AG04450 (cell line): Measurements from ENCODE around the gene CMTM1. TPM values are rescaled to one million over a fixed set of nuclear protein-coding genes. Genes with fewer than 3 reads are reported as not detected.
"Not testable (repeated sequence)": the region's sequence is repeated elsewhere in the genome, so short reads cannot be mapped to it uniquely, and the experiment has no call there.

ENCODE experiments used
- CTCF ChIA-PET: fragments of 300-600, 350-600 bp; formaldehyde crosslinking; extraction: SDS; loops from one replicate; lab custom pipeline; 2022; ENCODE audit warnings: antibody characterized with exemption, inconsistent platforms; lab: Charles Lee
- POLR2A ChIA-PET: fragments of 350-600 bp; formaldehyde crosslinking; extraction: SDS; loops from one replicate; lab custom pipeline; 2021; ENCODE audit warnings: antibody characterized with exemption, inconsistent platforms; lab: Yijun Ruan, JAX
- DNase-seq: peaks from one replicate; pipeline ENCODE4 v3.0.0-alpha.2; 2011; ENCODE audit warnings: low read depth, low spot score
- H3K27ac ChIP-seq: one replicate; pipeline ENCODE4 v1.5.1; 2012; ENCODE audit warnings: low read depth, low read length, control low read depth
- H3K27me3 ChIP-seq: one replicate; pipeline ENCODE4 v1.6.0; 2012; ENCODE audit warnings: low read length; ENCODE audit not compliant: control insufficient read depth, insufficient read depth
- H3K4me3 ChIP-seq: 2 replicates; pipeline ENCODE4 v1.5.1; 2011; ENCODE audit warnings: mild to moderate bottlenecking, low read depth, low read length, control low read depth
- H3K9me3 ChIP-seq: 2 replicates; pipeline ENCODE4 v1.5.1; 2012; ENCODE audit warnings: low read length; ENCODE audit not compliant: control insufficient read depth, insufficient read depth
- polyA plus RNA-seq: library from polyadenylated mRNA; depleted of rRNA; stranded (reverse); fragments of >200 nt; gene quantifications from 2 replicates; pipeline ENCODE4 v1.2.3, GENCODE V29; 2011
- TF ChIP-seq, protein P1 (sequence below): IDR thresholded peaks from 2 replicates; pipeline ENCODE4 v1.5.1; 2011; ENCODE audit warnings: low read depth, low read length, control low read depth, inconsistent platforms

The CMTM1 gene
- polyA plus RNA-seq, 1 experiment, result 1.6 TPM

DNA sequence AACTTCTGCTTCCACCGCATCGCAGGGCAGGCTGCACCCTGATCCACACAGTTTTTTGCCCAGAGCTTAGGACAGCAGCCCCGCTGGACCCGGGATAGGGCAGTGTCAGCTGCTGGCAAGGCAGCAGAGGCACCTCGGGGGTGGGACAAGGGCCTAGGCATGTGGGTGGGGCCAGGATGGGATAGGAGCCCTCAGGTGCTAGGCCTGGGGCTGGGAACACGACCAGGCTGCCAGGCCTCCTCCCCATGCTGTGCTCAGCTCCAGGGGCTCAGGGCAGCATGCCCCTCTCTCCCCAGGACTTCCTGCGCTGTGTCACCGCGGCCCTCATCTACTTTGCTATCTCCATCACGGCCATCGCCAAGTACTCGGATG is 42.9 kb downstream of the CMTM1 start:
- no peaks in the 10 kb centered on the region for H3K27me3 ChIP-seq
- CTCF ChIA-PET, result interaction anchor here (0.6 to 3.7 kb wide), 50 partner anchors 9 to 277 kb away, joined by 3 to 59 read pairs (median 5); partner anchors contain the start of genes CKLF, DYNC1LI2 and NAE1
- TF ChIP-seq, protein P1, sequence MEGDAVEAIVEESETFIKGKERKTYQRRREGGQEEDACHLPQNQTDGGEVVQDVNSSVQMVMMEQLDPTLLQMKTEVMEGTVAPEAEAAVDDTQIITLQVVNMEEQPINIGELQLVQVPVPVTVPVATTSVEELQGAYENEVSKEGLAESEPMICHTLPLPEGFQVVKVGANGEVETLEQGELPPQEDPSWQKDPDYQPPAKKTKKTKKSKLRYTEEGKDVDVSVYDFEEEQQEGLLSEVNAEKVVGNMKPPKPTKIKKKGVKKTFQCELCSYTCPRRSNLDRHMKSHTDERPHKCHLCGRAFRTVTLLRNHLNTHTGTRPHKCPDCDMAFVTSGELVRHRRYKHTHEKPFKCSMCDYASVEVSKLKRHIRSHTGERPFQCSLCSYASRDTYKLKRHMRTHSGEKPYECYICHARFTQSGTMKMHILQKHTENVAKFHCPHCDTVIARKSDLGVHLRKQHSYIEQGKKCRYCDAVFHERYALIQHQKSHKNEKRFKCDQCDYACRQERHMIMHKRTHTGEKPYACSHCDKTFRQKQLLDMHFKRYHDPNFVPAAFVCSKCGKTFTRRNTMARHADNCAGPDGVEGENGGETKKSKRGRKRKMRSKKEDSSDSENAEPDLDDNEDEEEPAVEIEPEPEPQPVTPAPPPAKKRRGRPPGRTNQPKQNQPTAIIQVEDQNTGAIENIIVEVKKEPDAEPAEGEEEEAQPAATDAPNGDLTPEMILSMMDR, result no peak
- no peak for DNase-seq
- H3K27ac ChIP-seq, result peak overlapping the region; percentile 57
- H3K9me3 ChIP-seq, result peaks cover 4% of the 10 kb centered on the region; the same call in 1 of the 2 replicates
- POLR2A ChIA-PET, result no interaction called here
- H3K4me3 ChIP-seq, result no peak overlapping the region; the same call in 1 of the 2 replicates

DNA sequence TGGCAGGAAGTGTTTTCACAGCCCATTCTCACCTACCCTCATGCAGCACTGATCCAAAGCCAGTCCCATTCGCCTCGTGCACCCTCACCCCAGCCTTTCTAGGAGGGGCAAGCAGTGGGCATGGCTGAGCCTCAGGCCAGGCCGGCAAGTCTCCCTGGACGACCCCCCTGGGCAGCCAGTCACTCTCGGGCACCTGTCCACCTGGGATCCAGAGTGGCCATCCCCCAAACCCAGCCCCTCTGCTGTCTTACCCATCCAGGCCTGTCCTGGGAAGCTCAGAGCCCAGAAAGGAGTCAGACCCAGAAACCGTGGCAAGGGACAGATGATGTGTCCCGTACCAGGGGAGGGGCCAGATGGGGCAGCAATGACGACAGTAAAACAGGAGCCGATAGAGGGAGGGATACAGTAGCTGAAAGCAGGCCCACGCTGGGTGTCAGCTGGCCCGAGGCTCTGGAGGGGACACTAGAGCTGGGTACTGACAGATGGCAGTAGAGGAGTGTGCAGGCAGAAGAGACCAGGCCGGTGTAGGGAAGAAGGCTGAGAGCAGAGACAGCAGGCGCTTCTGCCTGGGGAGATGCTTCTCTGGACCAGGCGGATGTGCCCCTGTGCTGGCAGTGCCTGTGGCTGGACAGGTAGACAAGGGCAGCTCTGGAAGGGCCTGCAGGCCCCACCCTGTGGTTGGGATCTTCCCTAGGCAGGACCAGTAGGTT is 44.0 kb downstream of the CMTM1 start:
- TF ChIP-seq, protein P1, result no peak
- H3K9me3 ChIP-seq, result peaks cover 4% of the 10 kb centered on the region; the same call in 1 of the 2 replicates
- no peak overlapping the region for H3K27ac ChIP-seq
- POLR2A ChIA-PET, result no interaction called here
- CTCF ChIA-PET, result interaction anchor here (1.4 to 3.7 kb wide), 5 partner anchors 8 to 259 kb away, joined by 4 to 59 read pairs (median 26); no protein-coding TSS in a partner anchor
- H3K27me3 ChIP-seq, result no peaks in the 10 kb centered on the region
- H3K4me3 ChIP-seq, result no peak overlapping the region
- no peak for DNase-seq

DNA sequence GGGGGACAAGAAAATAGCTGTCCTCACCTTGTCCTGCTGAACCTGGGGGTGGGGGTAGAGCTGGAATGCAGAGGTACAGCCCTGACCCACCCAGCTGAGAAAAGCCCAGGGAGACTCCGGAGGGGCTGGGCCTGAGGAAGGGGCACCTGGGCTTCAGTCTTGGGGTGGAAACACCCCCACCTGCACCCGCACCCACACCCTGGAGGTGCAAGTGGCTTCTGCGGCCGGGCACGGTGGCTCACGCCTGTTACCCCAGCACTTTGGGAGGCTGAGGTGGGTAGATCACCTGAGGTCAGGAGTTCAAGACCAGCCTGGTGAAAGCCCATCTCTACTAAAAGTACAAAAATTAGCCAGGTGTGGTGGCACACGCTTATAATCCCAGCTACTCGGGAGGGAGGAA is 45.7 kb downstream of the CMTM1 start:
- H3K9me3 ChIP-seq, H3K27me3 ChIP-seq, DNase-seq, H3K4me3 ChIP-seq, POLR2A ChIA-PET, H3K27ac ChIP-seq: not testable (repeated sequence)
- CTCF ChIA-PET, result interaction anchor here (1.0 kb wide), 1 partner anchor 105 kb away, joined by 3 read pairs; no protein-coding TSS in a partner anchor

DNA sequence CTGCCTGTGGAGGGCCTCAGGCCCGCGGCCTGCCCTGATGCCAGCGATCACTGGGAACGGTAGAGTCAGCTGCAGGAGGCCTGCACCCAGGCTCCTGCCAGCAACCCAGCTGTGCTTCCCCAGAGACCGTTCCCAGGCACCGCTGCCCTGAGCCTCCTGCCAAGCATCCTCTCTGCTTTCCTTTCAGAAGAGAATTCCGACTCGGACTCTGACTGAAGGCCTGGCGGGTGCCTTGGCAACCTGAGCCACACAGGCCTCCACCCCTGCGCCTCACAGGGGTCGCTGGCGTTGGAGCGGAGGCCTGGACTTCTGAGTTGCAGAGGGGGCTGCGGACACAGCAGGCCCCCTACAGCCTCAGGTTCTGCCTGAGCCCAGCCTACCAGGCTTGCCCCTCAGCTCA is 46.2 kb downstream of the CMTM1 start:
- TF ChIP-seq, protein P1, result no peak
- no peak overlapping the region for H3K27ac ChIP-seq
- ChIA-PET CTCF (no interaction called here), POLR2A (no interaction called here)
- H3K27me3 ChIP-seq, result no peaks in the 10 kb centered on the region
- H3K9me3 ChIP-seq, result peaks cover 4% of the 10 kb centered on the region; the same call in 1 of the 2 replicates
- no peak for DNase-seq
- H3K4me3 ChIP-seq, result no peak overlapping the region

GRCh38 chr16:66614161-66614802 is 48.0 kb downstream of the CMTM1 start:
- DNase-seq, result no peak
- peaks cover 4% of the 10 kb centered on the region; the same call in 1 of the 2 replicates for H3K9me3 ChIP-seq
- TF ChIP-seq, protein P1, result no peak
- CTCF ChIA-PET, result interaction anchor here (1.0 to 2.7 kb wide), 2 partner anchors 37 to 259 kb away, joined by 3 to 9 read pairs; no protein-coding TSS in a partner anchor
- no peak overlapping the region for H3K4me3 ChIP-seq
- H3K27ac ChIP-seq, result no peak overlapping the region
- POLR2A ChIA-PET, result no interaction called here
- H3K27me3 ChIP-seq, result no peaks in the 10 kb centered on the region
